Epidermal melanocyte (primary cell): ENCODE data around the gene STARD4.

Experiments used
- DNase-seq: peaks from one replicate; pipeline ENCODE4 v3.0.0; 2011; ENCODE audit warnings: low spot score; ENCODE audit not compliant: insufficient read length

The STARD4 gene

DNA sequence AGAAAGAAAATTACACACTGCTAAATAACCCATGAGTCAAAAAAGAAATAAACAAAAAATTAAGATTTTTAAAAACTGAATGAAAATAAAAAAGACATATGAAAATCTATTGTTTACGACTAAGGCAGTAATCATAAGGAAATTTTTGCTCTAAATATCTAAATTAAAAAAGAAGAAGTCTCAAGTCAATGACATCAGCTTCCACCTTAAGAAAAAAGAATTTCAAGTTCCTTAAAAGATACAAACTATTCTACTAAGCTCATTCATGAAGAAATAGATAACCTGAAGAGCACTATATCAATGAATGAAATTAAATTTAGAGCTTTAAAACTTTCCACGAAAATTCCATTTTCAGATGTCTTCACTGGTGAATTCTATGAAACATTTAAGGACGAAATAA, 15.7 kb upstream of the STARD4 start:
- DNase-seq: no peak

DNA sequence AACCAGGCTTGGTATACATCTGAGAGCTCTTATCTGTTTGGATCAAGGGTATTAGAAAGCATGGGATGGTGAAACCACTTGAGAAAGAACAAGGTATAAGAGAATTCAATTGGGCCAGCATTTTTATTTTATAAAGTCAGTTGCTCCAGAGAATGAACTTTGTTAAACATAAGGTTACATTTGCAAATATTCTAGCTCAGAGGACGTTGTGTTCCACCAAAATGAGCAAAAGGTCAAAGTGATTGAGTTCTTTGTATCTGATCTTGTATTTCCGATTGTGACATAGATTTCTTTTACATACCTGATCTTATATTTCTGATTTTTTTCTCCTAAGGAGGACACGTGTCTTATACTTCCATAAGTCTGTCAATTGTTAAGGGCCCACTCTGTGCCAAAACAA, 8.6 kb upstream of the STARD4 start:
- DNase-seq: no peak

- DNase-seq: no peak
Measured at GRCh38 chr5:111518777-111519176, 6.4 kb upstream of the STARD4 start.

DNA sequence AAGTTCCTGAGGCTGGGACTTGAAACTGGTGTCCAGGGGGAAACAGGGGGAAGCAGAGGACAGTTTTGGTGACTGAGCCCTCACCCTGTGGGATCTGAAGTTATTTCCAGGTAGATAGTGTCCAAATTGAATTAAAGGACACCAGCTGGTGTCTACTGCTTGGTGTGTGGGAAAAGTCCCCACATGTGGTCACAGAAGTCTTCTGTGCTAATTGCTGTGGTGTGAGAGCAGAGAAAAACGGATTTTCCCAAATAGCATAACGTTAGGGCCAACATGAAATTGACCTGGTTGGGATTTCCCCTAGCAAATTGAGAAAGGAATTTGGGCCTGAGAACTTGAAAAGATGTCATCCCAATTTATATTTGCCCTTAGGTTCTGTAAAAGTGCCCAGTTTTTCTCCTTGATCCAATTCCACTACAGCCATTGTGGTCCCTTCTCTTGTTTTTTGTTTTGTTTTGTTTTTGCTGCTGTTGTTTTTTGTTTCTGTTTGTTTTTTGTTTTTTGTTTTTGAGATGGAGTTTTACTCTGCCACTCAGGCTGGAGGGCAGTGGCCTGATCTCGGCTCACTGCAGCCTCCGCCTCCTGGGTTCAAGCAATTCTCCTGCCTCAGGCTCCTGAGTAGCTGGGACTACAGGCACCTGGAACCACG, 5.6 kb upstream of the STARD4 start:
- DNase-seq: no peak

DNA sequence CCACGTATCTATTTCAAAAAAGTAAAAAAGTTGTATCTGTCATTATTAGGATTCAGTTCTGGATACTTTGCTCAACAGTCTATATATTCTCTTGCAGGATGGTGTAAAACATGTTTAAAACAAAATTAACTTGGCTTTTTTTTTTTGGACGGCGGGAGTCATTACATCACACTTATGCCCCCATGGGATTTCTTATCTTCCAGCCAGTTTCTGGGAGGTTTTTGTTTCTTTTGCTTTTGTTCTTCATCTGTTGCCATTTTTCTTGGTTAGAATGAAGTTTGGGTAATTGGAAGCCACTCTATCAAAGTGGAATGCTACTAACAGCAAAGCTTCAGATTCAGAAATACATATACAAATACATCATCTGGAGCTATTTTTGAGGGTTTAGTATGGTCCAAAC, 1.8 kb upstream of the STARD4 start:
- DNase-seq: no peak

DNA sequence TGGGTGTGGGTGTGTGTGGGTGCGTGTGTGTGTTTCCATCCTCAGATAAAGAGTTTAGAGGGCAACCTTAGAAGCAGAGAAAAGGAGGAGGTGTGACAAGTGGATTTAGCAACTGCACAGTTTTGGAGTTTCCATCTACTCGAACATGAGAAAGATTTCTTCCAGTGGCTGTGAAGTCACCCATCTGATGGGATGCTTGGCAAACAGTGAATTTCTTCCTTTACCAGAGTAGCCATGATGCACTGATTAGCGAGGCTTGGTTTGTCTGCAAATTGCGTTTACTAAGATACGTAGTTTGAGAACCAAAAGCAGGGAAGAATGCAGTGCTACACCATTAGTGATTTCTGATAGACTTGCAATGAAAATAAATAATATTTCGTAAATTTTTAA, 791 bp upstream of the STARD4 start:
- DNase-seq: no peak

DNA sequence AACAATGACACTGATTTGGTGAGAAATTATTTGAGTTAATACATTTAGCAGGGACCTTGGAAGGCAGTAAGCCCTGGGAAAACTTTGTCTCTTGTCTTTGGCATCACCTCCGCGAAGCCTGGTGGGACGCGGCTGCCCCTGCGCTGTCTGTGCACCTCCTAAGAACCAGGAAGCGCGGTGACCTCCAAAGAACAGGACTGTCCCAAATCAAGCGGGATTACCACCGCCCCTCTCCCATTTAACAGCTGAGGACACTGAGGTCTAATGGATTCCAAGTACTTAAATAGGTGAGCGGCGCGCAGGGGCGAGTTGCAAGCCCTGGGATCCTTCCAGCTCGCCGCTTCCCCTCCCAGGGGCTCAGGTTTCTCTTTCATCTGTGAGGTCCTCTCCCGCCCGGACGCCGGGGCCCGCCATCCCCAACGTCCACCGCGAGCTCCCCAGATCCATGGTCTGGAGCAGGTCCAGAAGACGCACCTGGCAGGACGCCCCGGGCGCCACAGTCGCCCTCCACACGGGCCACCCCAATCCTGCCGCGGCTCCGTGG, 432 bp downstream of the STARD4 start:
- DNase-seq: no peak

DNA sequence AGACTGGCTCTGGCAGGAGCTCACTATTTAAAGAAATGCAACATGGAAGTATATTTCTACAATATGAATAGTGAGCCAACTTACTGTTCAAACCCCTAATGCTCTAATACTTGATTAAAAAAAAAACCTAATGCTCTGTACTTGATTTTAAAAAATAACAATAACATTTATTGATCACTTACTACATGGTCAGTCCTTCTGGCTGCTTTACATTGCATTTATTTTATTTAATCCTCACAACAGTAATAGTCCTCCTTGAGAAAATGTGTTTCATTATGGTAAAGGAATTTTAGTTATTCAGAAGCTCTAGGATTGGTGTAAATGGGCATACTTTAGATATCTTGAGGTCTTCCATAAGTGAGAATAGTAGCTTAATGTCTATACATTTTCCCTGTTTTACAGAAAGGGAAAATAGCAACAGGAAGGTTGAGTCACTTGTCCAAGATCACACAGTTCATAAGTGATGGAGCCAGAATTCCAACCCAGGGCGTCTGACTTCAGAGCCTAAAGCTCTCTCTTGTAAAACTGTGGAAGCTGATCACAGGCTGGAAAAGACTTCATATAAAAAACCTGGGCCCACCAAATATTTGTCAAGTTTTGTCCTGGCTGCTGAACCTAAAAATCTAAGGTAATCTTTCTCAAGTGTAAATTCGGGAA, 1.0 kb downstream of the STARD4 start:
- no peak for DNase-seq

DNA sequence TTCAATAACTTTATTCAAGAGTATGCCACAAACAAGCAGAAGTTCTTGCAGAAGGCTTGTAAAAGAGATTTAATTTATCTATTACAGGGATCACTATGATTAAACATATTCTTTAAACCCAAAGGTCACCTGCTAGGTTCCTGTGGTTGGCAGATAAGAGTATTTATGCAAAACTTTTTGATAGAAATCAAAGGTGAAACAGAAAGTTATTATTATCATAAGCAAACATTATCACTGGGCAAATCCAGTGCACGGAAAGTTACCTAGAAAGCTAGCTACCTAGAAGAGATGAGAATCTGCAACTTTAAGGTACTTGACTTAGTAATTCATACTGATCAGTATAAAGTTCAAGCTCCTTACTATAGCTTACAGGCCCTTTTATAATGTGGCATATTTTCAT, 3.2 kb downstream of the STARD4 start:
- DNase-seq: no peak

- no peak for DNase-seq
Measured at GRCh38 chr5:111507276-111507675, 5.1 kb downstream of the STARD4 start.

DNA sequence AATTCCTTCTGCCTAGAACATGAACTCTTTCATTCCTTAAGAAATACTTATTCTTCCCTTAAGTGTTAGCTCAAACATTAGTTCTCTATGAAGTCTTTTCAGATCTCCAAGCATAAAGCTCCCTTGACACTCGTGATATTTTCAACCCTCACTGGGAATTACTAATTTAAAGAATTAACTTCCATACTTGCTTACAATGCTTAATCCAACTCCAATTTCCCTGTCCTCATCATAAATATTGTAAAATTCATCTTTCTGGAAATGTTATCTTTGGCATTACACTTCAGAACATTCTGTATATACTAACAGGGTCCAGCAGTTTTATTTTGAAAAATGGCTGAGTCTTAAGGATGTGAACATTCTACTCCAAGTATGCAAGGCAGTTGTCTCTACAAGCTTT, 7.2 kb downstream of the STARD4 start:
- DNase-seq: no peak

DNA sequence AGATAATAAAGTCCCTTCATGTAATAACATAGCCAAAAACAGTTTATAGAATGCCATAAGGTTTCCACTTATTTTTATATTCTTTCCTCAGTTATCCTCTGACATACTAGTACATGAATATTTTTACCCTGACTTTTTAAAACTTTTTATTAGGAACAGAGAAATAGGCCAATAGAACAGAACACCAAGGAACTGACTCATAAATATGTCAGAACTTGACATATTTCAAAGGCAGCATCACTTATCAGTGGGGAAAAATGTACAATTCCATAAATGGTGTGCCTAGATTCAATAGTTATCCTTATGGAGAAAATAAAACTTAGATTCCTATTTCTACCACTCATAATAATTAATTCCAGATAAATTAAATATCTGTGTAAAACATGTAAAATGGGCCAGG, 9.4 kb downstream of the STARD4 start:
- no peak for DNase-seq

DNA sequence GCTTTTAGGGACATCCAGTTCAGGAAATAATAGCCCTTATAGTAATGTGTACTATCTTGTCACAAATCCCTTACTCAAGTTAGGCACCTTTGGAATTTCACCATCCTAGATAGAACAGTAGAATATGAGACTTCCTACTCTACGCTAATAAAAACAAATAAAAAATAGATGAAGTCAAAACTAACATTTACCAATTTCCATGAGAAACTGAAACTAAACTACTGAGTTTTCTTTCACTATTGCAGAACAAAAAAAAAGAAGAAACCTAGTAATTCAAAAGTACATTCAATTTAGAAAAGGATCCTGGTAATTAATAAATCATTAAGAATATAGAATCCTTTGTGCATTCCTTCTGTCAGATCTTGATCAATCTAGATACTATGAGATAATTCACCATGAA, 14.0 kb downstream of the STARD4 start:
- DNase-seq: no peak

- DNase-seq: no peak
Measured at GRCh38 chr5:111495159-111495558, 17.2 kb downstream of the STARD4 start.

DNA sequence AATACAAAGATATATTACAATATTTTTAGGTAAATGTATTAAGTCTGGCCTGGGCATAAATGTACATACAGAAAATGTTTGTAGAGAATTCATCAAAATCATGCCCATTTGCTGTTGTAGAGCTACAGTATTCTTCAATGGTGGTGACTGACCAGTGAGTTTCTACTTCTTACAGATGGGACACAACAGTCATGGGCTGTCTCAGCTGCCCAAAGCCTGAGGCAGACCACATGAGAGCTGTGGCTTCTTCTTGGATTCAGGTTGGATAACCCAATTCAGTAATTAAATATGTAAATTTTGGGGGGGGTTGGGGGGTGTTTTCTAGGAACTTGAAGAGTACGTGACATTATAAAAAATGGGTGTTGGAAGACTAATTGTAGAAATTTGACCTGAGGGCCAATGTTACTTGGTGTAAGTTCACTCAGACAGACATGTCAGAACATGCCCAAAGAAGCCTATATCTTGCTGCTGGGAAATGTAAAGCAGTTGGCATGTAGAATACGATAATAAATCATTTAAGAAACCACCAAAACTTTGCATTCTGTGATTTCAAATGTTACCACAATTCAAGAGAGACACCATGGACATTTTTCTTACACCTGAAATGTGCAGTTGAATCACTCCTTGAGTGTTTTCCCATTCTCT, 17.9 kb downstream of the STARD4 start:
- no peak for DNase-seq

- DNase-seq: no peak
Measured at GRCh38 chr5:111493031-111493430, 19.3 kb downstream of the STARD4 start.

- no peak for DNase-seq
Measured at GRCh38 chr5:111488353-111488752, 24.0 kb downstream of the STARD4 start.

DNA sequence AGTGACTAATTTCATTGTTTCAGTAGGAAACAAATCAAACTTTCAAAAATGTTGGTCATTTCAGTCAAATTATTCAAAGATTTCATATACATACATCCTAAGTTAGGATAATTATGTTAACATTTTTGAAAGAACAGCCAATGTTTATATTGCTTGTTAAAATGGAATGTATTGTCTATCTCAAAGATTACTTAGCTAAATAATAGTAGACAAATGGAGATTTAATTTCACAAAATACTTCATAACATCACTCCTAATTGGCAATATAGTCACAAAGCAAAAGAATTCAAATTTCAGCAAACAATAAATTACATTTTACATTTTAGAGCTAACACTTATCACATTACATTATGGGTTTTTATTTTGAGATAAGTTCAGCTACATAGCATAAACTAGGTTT, 25.4 kb downstream of the STARD4 start:
- DNase-seq: no peak

- no peak for DNase-seq
Measured at GRCh38 chr5:111486055-111486454, 26.3 kb downstream of the STARD4 start.

DNA sequence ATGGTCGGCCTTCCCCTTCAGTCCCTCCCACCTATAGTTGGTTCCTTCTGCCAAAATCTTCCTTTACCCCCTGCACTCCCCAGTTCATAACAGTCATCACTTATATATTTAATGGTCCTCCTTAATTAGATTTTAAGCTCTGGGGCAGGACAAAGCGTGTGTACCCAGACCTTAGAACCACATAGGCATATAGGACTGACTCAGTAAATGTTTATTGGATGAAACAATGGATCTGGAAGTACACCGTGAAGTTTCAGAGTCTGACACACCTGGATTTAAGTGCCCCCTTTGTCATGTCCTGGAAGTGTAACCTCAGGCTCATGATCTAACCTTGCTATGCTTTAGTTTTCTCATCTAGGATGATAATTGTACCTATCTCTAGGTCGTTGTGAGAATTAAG, 32.0 kb downstream of the STARD4 start:
- no peak for DNase-seq

DNA sequence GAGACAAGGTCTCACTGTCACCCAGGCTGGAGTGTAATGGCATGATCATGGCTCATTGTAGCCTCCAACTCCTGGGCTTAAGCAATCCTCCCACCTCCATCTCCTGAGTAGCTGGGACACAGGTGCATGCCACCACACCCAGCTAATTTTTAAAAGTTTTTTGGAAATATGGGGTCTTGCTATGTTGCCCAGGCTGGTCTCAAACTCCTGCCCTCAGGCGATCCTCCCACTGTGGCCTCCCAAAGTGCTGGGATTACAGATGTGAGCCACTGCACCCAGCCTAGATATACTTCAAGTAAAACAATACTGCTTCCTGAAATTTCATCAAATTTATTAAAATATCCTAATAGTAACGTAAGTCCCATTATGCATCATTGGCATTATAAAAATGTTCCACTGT, 33.4 kb downstream of the STARD4 start:
- DNase-seq: no peak

GRCh38 chr5:111478266-111478665, 34.1 kb downstream of the STARD4 start:
- DNase-seq: no peak

- no peak for DNase-seq
Measured at GRCh38 chr5:111472579-111472978, 39.8 kb downstream of the STARD4 start.
